Hepatocyte (in vitro differentiated cells): Measurements from ENCODE around the gene CAVIN1. TPM values are rescaled to one million over a fixed set of nuclear protein-coding genes. Genes with fewer than 3 reads are reported as not detected.
A peak's percentile ranks its signal among the peaks of the same experiment; 100 is the strongest.
"Not testable (repeated sequence)": the region's sequence is repeated elsewhere in the genome, so short reads cannot be mapped to it uniquely, and the experiment has no call there.

ENCODE experiments used
- DNase-seq: peaks from one replicate; pipeline ENCODE4 v3.0.0-alpha.2; 2016; ENCODE audit warnings: low spot score
- H2AFZ ChIP-seq: fragments of 200-600 bp; sonication (generic); 2 replicates; pipeline ENCODE4 v1.6.0; 2016; ENCODE audit warnings: antibody characterized with exemption, mild to moderate bottlenecking
- H3K27ac ChIP-seq: fragments of 200-600 bp; sonication (generic); 2 replicates; pipeline ENCODE4 v1.5.1; 2016; ENCODE audit warnings: mild to moderate bottlenecking
- H3K27me3 ChIP-seq: fragments of 200-600 bp; sonication (generic); 2 replicates; pipeline ENCODE4 v1.6.1; 2016
- H3K36me3 ChIP-seq: fragments of 200-600 bp; sonication (generic); replicated peaks from 2 replicates; pipeline ENCODE4 v1.5.1; 2016; ENCODE audit warnings: low read depth; ENCODE audit not compliant: insufficient read depth
- H3K4me1 ChIP-seq: fragments of 200-600 bp; sonication (generic); 2 replicates; pipeline ENCODE4 v1.5.1; 2016; ENCODE audit warnings: mild to moderate bottlenecking, moderate library complexity; ENCODE audit not compliant: insufficient read depth
- H3K4me2 ChIP-seq: fragments of 200-600 bp; sonication (generic); 2 replicates; pipeline ENCODE4 v1.6.0; 2016
- H3K4me3 ChIP-seq: fragments of 200-600 bp; sonication (generic); 2 replicates; pipeline ENCODE4 v1.5.1; 2016; ENCODE audit warnings: mild to moderate bottlenecking
- H3K79me2 ChIP-seq: fragments of 200-600 bp; sonication (generic); 2 replicates; pipeline ENCODE4 v1.6.0; 2017; ENCODE audit warnings: mild to moderate bottlenecking
- H3K9me2 ChIP-seq: fragments of 200-600 bp; sonication (generic); replicated peaks from 2 replicates; pipeline ENCODE4 v1.6.0; 2017; ENCODE audit warnings: mild to moderate bottlenecking; ENCODE audit not compliant: insufficient read depth
- H3K9me3 ChIP-seq: fragments of 200-600 bp; sonication (generic); 2 replicates; pipeline ENCODE4 v1.5.1; 2016; ENCODE audit warnings: low read depth, mild to moderate bottlenecking
- H4K20me1 ChIP-seq: fragments of 200-600 bp; sonication (generic); 2 replicates; pipeline ENCODE4 v1.6.0; 2016; ENCODE audit warnings: mild to moderate bottlenecking; ENCODE audit not compliant: insufficient read depth, poor library complexity, severe bottlenecking
- EZH2 ChIP-seq: fragments of 200-600 bp; sonication (generic); IDR thresholded peaks from 2 replicates; pipeline ENCODE4 v1.6.1; 2016; ENCODE audit warnings: antibody characterized with exemption, mild to moderate bottlenecking, borderline replicate concordance
- EZH2phosphoT487 ChIP-seq: fragments of 200-600 bp; sonication (generic); IDR thresholded peaks from one replicate; pipeline ENCODE4 v1.6.1; 2018; ENCODE audit warnings: antibody characterized with exemption, mild to moderate bottlenecking, low read depth, moderate library complexity; ENCODE audit not compliant: unreplicated experiment, severe bottlenecking
- WGBS: methylation state at CpG from one replicate; pipeline ENCODE4 v1.1.6; 2016; ENCODE audit warnings: low lambda C conversion rate; ENCODE audit errors: missing lambda C conversion rate; 5-methylcytosine and 5-hydroxymethylcytosine counted together
- polyA plus RNA-seq: library from polyadenylated mRNA; unstranded; fragments of >200 nt; fragmentation: Nextera tagmentation; extraction: Ambion mirVana; gene quantifications from 2 replicates; pipeline ENCODE4 v1.2.1, GENCODE V29; 2016
- total RNA-seq: library from RNA; depleted of rRNA; stranded (reverse); fragments of >200 nt; gene quantifications from 2 replicates; pipeline ENCODE4 v1.2.3, GENCODE V29; 2014
- TF ChIP-seq, protein P1 (sequence below): fragments of 200-600 bp; sonication (generic); IDR thresholded peaks from 2 replicates; pipeline ENCODE4 v1.5.1; 2016; ENCODE audit warnings: antibody characterized with exemption, mild to moderate bottlenecking; ENCODE audit not compliant: poor library complexity

Gene CAVIN1
- total and polyA plus RNA-seq, 2 experiments from 2014 or later = 85.8 to 111 TPM

DNA sequence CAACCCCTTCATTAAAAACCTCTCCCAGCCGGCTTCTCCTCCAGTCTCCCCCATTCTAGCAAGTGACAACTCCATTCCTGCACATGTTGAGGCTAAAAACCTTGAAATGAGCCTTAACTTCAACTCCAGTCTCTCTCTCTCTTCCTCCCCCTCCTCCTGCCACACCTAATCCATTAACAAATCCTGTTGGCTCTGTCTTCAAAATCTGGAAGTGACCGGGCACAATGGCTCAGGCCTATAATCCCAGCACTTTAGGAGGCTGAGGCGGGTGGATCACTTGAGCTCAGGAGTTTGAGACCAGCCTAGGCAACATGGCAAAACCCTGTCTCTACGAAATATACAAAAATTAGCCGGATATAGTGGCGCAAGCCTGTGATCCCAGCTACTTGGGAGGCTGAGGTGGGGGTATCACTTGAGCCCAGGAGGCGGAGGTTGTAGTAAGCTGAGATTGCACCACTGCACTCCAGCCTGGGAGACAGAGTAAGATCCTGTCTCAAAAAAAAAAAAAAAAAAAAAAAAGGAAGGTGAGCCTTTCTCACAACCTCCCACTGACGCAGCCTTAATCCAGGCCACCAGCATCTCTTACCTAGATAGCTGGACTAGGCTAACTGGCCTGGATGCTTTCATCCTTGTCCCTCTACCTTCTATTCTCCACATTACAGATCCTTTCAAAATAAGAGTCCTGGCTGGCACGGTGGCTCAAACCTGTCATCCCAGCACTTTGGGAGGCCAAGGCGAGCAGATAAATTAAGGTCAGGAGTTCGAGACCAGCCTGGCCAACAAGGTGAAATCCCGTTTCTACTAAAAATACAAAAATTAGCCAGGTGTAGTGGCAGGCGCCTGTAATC, 56.7 kb downstream of the CAVIN1 start:
- not testable (repeated sequence) for H3K9me2 ChIP-seq, DNase-seq, H3K36me3 ChIP-seq, H3K4me2 ChIP-seq, H3K27ac ChIP-seq, H3K9me3 ChIP-seq, H3K27me3 ChIP-seq, H3K4me3 ChIP-seq, H2AFZ ChIP-seq
- Histone ChIP-seq H3K79me2 (peaks cover 99% of the 10 kb centered on the region), H4K20me1 (peaks cover 94% of the 10 kb centered on the region), H3K4me1 (peaks cover 25% of the 10 kb centered on the region)
- 76% methylated on average over 13 of the region's 13 CpGs for WGBS

- DNase-seq = peak; percentile 66
- H3K4me1 ChIP-seq = peaks cover 25% of the 10 kb centered on the region
- H3K36me3 ChIP-seq = no peaks in the 10 kb centered on the region
- TF ChIP-seq, protein P1, sequence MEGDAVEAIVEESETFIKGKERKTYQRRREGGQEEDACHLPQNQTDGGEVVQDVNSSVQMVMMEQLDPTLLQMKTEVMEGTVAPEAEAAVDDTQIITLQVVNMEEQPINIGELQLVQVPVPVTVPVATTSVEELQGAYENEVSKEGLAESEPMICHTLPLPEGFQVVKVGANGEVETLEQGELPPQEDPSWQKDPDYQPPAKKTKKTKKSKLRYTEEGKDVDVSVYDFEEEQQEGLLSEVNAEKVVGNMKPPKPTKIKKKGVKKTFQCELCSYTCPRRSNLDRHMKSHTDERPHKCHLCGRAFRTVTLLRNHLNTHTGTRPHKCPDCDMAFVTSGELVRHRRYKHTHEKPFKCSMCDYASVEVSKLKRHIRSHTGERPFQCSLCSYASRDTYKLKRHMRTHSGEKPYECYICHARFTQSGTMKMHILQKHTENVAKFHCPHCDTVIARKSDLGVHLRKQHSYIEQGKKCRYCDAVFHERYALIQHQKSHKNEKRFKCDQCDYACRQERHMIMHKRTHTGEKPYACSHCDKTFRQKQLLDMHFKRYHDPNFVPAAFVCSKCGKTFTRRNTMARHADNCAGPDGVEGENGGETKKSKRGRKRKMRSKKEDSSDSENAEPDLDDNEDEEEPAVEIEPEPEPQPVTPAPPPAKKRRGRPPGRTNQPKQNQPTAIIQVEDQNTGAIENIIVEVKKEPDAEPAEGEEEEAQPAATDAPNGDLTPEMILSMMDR = no peak
- TF ChIP-seq EZH2 = no peak
- no peak for TF ChIP-seq EZH2phosphoT487
- no peak overlapping the region for H2AFZ ChIP-seq
- H3K27ac ChIP-seq = peak overlapping the region; percentile 52
- no peak overlapping the region for H3K4me3 ChIP-seq
- H3K9me2 ChIP-seq = no peaks in the 10 kb centered on the region
- no peaks in the 10 kb centered on the region for H3K27me3 ChIP-seq
- peaks cover 95% of the 10 kb centered on the region for H4K20me1 ChIP-seq
- WGBS = 51% methylated on average over 9 of the region's 9 CpGs
- H3K9me3 ChIP-seq = no peaks in the 10 kb centered on the region
- H3K4me2 ChIP-seq = no peak overlapping the region
- peaks cover 99% of the 10 kb centered on the region for H3K79me2 ChIP-seq
These were observed 57.9 kb downstream of the CAVIN1 start for GRCh38 chr17:42365136-42365535.

DNA sequence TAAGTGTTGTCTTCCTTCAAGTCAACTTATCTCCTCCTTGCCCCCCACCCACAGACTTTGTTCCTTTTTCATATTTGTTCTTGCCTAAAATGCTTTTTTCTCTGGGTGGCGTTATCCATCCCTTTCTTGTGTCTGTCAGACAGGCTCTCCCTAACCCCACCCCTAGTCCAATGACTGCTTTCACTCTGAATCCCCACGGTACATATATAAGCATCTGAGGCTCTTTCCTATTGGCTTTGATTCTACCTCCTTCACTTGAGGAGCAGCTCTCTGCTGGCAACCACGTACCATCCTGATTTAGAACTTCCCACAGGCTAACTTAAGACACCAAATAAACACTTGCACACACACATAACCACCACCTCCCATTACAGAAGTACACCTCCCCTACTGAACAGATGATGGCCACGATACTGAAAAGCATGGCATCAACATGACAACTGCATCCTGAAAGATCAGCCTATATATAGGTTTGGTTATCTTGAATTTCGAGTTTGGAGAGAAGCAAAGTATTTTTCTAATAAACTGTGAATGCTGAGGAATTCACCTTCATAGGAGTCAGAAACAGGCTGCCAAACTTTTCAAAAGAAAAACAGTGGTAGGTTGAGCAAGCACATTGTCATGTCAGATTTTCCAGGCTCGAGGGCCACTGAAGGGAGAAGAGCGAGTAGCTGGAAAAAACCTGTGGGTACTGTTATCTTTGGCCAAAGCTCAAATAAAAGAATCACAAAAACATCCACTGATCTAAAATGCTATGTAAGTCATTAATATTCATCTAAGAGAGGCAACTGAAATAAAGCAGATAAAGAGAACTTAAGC, 59.1 kb downstream of the CAVIN1 start:
- Histone ChIP-seq H3K79me2 (peaks cover 97% of the 10 kb centered on the region), H2AFZ (no peak overlapping the region), H3K36me3 (no peaks in the 10 kb centered on the region), H3K9me2 (no peaks in the 10 kb centered on the region), H4K20me1 (peaks cover 95% of the 10 kb centered on the region), H3K27ac (peak overlapping the region; percentile 52), H3K4me1 (peaks cover 25% of the 10 kb centered on the region), H3K9me3 (no peaks in the 10 kb centered on the region), H3K4me2 (no peak overlapping the region), H3K27me3 (no peaks in the 10 kb centered on the region), H3K4me3 (no peak overlapping the region)
- TF ChIP-seq EZH2phosphoT487 = no peak
- no peak for TF ChIP-seq EZH2
- TF ChIP-seq, protein P1 = no peak
- DNase-seq = no peak
- 90% methylated on average over 7 of the region's 7 CpGs for WGBS

GRCh38 chr17:42363231-42363630, 59.8 kb downstream of the CAVIN1 start:
- Histone ChIP-seq H4K20me1 (peaks cover 95% of the 10 kb centered on the region), H3K9me3 (no peaks in the 10 kb centered on the region)
- 85% methylated on average over 1 of the region's 1 CpG for WGBS

More at GRCh38 chr17:42363231-42363630, 59.8 kb downstream of the CAVIN1 start:
- no peak overlapping the region for H3K4me2 ChIP-seq
- no peaks in the 10 kb centered on the region for H3K27me3 ChIP-seq
- peaks cover 23% of the 10 kb centered on the region for H3K4me1 ChIP-seq
- no peaks in the 10 kb centered on the region for H3K9me2 ChIP-seq
- no peak overlapping the region for H2AFZ ChIP-seq
- H3K79me2 ChIP-seq = peaks cover 97% of the 10 kb centered on the region
- DNase-seq = no peak
- no peak overlapping the region for H3K4me3 ChIP-seq
- no peak overlapping the region for H3K27ac ChIP-seq
- no peaks in the 10 kb centered on the region for H3K36me3 ChIP-seq
- TF ChIP-seq EZH2 (no peak), EZH2phosphoT487 (no peak)
- TF ChIP-seq, protein P1 = no peak
